8988T (cell line): ENCODE measurements around the gene GSG1L.

Experiments used
- DNase-seq: peaks from one replicate; pipeline ENCODE4 v3.0.0; 2011

The GSG1L gene

DNA sequence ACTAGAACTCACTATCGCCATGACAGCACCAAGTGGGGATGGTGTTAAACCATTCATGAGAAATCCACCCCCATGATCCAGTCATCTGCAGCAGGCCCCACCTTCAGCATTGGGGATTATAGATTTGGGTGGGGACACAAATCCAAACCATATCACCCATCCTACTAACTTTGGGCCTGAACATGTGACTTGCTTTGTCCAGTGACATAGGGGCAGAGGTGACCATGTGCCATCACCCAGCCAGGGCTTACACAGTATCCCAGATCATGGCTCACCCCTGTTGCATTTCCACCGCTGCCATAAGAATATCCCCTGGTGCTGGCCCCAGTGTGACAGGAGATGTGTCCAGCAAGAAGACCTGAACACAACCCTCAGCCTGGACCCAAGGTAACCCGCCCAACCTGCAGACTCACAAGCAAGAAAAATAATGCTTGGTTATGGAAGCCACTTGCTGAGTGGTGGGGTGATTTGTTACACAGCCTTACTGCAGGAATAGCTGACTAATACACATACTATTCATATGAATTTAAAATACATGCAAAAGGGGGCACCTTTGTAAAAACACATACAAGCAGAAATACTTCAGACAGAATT, 130.9 kb downstream of the GSG1L start:
- no peak for DNase-seq

- DNase-seq, result no peak
Measured at GRCh38 chr16:27929818-27930217, 133.7 kb downstream of the GSG1L start.

GRCh38 chr16:27928542-27928941, 135.0 kb downstream of the GSG1L start:
- no peak for DNase-seq

GRCh38 chr16:27927266-27927901, 136.1 kb downstream of the GSG1L start:
- DNase-seq, result no peak

GRCh38 chr16:27925612-27926011, 137.9 kb downstream of the GSG1L start:
- DNase-seq, result no peak

- no peak for DNase-seq
Measured at GRCh38 chr16:27924411-27925118, 138.9 kb downstream of the GSG1L start.

GRCh38 chr16:27923751-27924150, 139.8 kb downstream of the GSG1L start:
- no peak for DNase-seq

GRCh38 chr16:27922433-27922832, 141.1 kb downstream of the GSG1L start:
- DNase-seq, result no peak

DNA sequence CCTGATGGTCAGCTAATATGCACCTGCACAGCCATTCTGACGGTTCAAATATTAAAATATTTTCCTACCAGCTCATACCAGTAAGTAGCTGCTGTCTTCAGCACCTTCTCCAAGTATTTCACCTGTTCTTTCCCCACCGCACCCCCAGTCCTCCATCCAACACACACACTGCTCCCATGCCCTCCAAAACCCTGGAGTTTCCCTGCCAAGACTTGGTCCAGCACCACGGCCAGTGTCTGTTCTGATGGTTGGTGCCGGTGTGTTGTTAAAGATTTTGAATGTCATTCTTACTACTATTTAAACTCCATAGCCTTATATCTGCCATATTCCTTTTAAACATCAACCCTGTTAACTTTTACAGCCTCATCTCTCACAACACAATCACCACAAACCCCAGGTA, 142.4 kb downstream of the GSG1L start:
- no peak for DNase-seq

GRCh38 chr16:27920391-27920891, 143.1 kb downstream of the GSG1L start:
- peak; percentile 29 for DNase-seq

- DNase-seq, result no peak
Measured at GRCh38 chr16:27918755-27919154, 144.8 kb downstream of the GSG1L start.

- DNase-seq, result no peak
Measured at GRCh38 chr16:27917949-27918348, 145.6 kb downstream of the GSG1L start.

DNA sequence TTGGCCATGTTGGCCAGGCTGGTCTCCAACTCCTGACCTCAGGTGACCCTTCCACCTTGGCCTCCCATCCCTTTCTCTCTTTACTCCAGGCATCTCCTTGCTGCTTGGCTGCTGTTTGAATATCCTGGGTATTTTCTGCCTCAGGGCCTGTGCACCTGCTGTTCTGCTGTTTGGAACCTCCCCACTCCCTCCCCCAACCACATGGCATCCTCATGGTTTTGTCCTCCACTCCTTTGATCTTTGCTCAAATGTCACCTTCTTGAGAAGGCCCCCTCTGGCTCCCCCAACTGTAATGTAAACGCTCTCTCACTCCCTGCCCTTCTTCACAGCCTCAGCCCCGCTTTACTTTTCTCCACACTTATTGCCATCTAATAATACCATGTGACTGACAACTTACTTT, 152.0 kb downstream of the GSG1L start:
- DNase-seq, result no peak

DNA sequence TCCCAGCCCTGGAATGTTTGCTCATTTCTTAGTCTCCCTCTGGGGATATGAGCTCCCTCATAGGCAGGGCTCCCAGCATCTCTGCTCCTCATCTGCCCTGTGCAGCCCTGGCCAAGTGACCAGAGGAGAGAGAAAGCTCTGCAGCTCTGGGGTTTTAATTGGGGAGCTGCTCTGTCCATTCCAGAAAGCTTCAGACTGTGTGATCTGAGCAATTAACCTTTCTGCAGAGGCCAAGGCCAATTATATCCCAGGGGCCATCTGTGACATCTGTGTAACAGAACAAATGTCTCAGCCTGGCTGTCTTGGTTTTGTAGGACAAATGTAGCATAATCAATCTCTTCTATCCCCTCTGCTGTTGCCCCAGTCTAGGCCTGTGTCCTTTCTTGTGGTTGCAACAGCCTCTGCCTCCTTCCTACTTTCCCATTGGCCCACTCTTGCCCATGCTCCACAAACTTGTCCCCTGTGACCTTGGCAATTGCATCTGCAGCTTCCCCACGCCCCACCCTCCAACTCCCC, 156.0 kb downstream of the GSG1L start:
- no peak for DNase-seq

DNA sequence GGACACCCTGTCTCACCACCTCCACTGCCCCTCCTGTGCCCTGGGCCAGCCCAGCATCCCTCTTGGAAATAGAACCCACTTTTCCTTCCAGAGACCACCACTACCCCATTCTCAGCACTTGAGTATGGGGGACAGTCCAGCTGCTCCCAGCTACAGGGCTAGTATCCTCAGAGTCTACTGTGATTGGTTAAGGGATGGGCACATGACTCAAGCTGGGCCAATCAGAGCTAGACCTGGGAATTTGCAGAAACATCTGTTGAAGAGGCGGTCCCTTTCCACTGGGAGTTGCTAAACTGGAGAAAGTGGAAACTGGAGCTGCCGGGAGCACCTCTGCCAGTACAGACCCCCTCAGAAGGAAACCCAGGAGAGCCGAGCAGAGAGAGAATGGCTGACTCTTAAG, 156.6 kb downstream of the GSG1L start:
- no peak for DNase-seq

- DNase-seq, result no peak
Measured at GRCh38 chr16:27903046-27903655, 160.4 kb downstream of the GSG1L start.

DNA sequence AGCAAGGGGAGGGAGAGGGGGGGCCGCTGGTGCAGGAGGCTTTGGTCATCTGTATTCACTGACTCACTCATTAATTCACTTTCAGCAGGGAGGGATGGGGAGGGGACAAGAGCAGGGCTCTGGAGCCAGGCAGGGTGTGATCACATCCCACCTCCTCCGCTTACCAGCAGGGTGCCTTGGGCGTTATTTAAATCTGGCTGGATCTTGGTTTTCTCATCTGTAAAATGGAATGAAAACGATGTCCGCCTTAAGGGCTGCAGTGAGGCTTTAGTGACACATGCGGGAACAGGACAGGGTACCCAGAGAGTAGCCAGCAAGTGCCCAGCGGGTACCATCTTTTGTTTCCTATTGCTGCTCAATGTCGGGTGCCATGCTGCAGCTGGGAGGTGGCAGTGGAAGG, 161.0 kb downstream of the GSG1L start:
- DNase-seq, result no peak

DNA sequence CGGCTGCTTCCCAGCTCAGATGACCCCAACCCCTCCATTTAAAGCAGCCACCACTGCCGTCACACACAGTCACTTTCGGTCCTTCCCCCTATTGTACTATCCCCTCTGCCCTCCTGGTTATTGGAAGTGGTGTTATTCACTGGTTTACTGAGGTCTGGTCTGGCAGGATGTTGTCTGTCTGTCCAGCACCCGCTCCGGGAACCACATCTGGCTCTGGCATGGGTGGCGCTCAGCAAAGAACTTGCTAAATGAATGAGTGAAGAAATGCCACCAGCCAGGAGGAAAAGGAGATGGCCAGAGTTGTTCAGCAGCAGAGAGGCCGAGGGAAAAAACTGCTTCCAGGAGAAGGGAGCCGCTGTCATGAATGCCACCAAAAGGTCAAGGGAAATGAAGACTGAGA, 161.6 kb downstream of the GSG1L start:
- DNase-seq, result no peak

DNA sequence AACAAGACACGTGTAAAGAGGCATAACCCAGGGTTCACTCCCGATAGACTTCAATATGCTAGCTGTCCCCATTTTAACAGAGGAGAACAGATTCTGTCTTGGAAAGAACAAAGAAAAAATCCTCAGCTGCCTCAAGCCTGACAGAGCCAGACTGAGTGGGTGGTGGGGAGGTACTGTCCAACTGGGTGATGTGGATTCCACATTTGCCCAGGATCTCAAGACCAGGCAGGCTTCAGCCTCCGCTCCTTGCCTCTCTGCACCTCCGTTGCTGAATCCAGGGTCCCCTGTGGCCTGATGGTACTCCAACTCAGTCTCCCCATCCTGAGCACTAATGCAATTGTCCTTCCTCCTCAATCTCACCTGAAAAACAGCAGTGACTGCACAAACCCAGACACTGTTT, 163.8 kb downstream of the GSG1L start:
- no peak for DNase-seq

DNA sequence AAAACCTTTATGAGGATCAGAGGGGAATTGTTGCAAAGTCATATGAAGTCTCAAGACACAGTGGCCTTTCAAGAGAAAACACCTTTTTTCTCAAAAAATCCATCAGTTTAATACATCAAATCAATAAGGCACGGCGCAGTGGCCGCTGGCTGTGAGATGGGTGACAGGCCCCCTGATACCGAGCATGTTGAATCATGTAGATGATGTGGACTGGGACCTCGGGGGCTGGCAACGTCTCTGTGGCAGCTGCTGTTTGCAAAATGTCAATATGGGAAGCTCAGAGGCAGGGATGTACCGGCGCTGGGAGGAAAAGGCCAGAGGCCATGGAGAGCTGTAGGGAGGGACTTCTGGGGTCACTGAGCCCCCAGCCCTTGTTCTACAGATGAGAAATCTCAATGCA, 169.1 kb downstream of the GSG1L start:
- DNase-seq, result no peak

DNA sequence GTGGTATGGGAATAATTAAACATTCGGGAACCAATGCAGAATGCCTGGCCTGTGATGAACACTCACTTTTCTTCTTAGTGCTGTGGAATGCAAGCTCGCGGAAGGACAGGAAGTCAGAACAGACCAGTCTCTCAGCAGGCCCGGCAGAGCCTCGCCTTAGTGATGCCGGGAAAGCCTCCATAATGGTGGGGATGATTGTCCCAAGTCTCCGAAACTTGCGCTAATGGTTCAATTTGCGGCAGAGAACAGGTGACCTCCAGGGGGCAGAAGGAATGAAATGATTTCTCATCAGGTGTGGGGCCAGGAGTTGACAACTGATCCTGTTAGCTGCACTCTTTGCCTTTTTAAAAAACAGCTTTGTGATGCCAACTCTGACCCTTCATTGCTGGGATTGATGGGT, 170.6 kb downstream of the GSG1L start:
- no peak for DNase-seq

DNA sequence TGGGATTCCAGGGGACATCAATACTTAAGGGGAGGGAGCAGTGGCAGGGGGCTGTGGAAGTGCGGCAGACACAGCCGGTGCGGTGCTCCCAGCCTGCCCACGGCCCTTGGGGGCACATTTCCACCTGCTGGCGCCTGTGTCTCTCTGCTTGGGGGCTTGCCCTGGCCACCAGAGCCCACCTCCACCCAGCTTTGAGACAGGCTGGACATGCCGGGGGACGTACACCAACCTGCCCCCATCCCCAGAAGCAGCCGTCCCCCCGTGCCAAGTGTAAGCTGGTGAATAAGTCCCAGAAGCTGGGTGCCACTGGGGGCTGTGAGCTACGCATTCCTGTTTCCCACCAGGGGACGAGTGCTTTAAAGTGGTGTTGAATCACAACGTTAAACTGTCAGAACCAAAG, 172.6 kb downstream of the GSG1L start:
- DNase-seq, result no peak

- DNase-seq, result no peak
Measured at GRCh38 chr16:27890006-27890405, 173.5 kb downstream of the GSG1L start.

DNA sequence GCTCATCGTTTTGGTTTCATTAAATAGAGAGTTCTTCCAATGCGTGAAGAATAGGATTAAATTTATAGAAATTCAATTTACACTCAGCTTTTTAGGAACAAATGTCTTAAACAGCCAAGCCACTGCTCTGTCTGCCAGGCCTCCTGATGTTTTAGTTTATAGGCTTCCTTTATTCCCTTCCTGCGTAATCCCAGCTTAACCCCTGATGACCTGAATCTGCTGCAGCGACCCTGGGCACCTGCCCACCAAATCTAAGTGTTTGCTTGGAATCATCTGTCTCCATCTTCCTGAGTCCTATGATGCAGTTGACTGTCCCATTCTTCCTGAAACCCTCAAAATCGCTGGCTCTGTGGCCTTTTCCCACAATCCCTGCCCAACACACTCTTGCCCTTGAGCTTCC, 179.9 kb downstream of the GSG1L start:
- no peak for DNase-seq
